GM12801 (cell line): Measurements from ENCODE around the gene SENP7.

Experiments
- CTCF ChIP-seq: IDR thresholded peaks from one replicate; pipeline ENCODE4 v1.5.1; 2011; ENCODE audit warnings: control low read depth; ENCODE audit not compliant: insufficient read length; ENCODE audit errors: extremely low read depth

Gene SENP7

GRCh38 chr3:101325393-101326134, 187.4 kb downstream of the SENP7 start:
- TF ChIP-seq CTCF = no peak

GRCh38 chr3:101320475-101320874, 192.5 kb downstream of the SENP7 start, which contains the start of gene IMPG2:
Gene IMPG2 (minus strand): TSS chr3:101320575. CDS start chr3:101320372, 203 bp downstream.
- no peak for TF ChIP-seq CTCF

- no peak for TF ChIP-seq CTCF
Measured at GRCh38 chr3:101319531-101319930, 193.5 kb downstream of the SENP7 start.

GRCh38 chr3:101312545-101312944, 200.5 kb downstream of the SENP7 start:
- no peak for TF ChIP-seq CTCF

- no peak for TF ChIP-seq CTCF
Measured at GRCh38 chr3:101311676-101312075, 201.3 kb downstream of the SENP7 start.

GRCh38 chr3:101310978-101311375, 202.0 kb downstream of the SENP7 start:
- TF ChIP-seq CTCF = no peak

GRCh38 chr3:101303836-101304235, 209.2 kb downstream of the SENP7 start:
- no peak for TF ChIP-seq CTCF
